Smooth muscle cell of the brain vasculature (primary cell): ENCODE data around the gene NEK9.

ENCODE experiments used
- DNase-seq: peaks from one replicate; pipeline ENCODE4 v3.0.0-alpha.2; 2012; ENCODE audit warnings: low read depth, low spot score

NEK9 gene

GRCh38 chr14:75040507-75040906, 86.3 kb downstream of the NEK9 start:
- no peak for DNase-seq

- DNase-seq: no peak
Observed at GRCh38 chr14:75032939-75033338, 93.9 kb downstream of the NEK9 start.

- DNase-seq: no peak
Observed at GRCh38 chr14:75030147-75030546, 96.7 kb downstream of the NEK9 start.
